Left hindlimb (tissue), 1 donor: ENCODE measurements around the gene DOHH.

Experiments used
- DNase-seq: peaks from one replicate; pipeline ENCODE4 v3.0.0-alpha.2; 2018

The DOHH gene

DNA sequence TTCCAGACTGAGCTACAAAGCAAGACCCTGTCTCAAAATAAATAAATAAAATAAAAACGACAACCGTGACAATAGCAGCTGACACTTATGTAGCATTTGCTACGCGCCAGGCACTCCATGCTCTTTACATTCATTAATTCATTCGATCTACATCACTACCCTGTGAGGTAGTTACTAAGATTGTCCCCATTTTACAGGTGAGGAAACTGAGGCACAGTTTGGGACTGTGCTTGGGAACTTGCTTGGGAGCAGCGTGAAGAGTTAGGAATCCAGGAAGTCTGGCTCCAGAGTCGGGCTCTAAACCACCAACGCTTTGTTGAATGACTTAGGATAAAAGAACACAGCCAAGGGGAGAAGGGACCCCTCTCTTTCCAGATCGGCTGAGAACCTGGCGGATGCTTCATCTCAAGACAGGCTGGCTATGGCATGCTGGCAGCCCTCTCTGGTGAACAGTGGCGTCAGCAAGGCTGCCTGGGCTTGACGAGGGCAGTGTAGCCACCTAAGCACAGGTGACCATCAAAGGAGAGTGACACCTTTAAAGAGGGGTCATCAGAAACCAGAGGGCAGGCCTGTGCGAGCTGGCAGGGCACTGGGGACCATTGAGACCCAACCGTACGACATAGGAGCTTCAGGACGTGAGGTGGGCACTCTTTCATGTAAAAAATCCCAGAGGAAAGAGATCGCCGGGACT lies 591 bp downstream of the DOHH start:
- DNase-seq, result no peak

DNA sequence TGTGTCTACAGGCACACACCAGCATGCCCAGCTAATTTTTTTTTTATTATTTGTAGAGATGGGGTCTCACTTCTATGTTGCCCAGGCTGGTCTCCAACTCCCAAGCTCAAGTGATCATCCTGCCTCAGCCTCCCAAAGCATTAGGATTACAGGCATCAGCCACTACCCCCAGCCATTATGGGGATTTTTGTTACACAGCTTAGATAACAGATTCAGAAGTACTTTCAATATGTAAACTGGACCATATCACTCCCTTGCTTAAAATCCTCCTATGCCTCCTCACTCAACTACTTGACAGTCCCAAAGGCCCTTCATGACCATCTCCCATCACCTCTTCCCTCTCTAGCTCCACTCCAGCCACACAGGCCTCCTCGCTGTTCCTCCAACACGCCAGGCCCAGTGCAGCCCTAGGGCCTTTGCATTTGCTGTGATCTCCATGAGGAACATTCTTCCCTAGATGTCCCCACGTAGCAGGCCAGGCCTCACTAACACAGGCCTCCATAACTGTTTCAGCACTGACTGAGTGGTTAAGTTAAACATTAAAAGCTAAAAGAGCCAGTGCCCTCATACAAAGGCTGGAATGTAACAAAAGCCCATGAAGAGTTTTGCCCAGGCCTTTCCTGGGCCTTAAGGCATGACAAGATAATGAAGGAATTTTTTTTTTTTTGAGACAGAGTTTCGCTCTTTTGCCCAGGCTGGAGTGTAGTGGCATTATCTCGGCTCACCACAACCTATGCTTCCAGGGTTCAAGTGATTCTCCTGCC lies 2.5 kb downstream of the DOHH start:
- no peak for DNase-seq

DNA sequence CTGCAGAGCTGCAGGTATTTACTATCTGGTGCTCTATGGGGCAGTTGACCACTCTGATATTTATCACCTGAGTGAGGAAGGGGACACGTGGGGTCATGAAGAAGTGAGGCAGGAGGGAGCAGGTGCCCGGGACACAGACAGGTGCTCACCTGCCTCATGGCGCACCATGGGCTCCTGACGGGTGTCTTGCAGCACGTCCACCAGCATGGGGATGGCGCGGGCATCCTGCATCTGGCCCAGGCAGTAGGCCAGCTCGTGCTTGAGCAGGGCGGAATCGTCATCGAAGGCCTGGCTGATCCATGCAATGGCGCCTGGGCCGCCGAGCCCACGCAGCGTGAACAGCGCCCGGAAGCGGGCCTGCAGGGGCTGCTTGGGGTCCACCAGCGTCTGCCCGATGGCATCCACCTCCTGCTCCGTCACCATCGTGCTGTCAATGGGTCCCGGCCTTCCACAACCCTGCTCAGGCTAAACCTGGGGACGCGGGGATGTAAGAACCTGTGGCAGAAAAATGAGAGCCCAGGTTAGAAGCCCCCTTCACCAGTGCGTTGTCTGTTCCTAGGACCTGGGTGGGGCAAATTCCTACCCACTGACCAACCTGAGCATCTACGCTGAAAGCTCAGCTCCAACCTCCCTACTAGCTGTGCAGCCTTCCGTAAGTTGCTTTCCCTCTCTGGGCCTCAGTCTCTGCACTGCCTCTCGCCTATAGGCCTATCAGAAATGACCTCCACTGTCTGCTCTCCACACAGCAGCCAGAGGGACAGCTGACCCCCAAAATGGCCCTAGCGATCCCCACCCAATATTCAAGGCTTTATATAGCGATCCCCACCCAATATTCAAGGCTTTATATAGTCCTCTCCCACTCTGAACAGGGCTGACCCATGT lies 3.8 kb downstream of the DOHH start:
- DNase-seq, result no peak

DNA sequence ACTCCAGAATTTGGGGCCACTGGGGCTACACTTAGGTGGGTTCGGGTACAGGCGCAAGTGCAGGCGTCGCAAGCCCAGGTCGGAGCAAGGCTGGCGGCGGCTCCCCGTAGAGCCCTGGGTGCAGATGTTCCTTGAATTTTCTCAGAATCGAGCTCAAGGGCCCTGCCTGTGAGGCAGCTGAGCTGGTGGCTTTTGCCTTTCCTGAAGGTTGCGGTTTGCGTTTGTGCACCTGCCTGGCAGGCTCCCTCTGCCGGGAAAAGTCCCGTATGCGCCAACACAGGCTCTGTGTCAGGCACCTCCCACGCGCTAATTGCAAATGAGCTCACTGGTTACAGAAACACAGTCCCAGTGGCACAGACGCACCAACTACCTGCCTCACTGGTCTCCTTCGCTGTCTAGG lies 5.9 kb downstream of the DOHH start:
- no peak for DNase-seq

DNA sequence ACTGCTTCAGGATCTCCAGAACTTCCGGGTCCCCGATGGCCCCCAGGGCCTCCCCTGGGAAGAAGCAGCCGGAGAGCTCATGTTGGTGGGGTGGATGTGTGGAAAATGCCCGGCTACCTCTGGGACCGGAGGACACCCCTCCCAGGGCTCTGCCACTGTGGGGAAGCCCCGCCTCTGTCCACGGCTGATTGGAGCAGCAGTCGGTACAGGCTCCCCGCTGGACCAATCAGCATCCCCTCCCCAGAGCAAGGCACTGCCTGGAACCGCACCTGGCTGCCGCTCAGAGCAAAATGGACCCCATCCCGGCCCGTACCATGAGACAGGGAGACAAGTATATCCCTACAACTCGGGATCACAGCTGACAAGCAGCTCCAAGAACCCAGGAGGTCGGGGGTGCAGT lies 6.4 kb downstream of the DOHH start:
- no peak for DNase-seq

DNA sequence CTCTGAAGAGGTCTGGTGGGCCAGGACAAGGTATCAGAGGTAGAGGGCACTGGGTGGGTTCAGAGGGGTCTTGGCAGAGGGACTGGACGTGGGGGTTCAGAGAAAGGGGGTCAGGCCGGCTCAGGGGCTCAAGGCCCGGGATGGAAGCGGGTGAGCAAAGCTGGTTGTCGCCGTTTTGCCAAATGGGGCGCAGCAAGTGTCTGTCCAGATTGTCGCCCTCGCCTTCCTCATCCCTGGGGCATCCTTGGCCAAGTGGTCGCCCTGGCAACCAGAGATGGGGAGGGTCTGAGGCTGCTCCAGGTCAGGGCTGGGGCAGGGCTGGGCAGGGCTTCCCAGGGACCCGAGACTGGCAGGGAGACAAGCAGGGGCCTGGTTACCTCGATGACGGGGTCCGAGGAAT lies 6.8 kb downstream of the DOHH start:
- DNase-seq, result no peak

DNA sequence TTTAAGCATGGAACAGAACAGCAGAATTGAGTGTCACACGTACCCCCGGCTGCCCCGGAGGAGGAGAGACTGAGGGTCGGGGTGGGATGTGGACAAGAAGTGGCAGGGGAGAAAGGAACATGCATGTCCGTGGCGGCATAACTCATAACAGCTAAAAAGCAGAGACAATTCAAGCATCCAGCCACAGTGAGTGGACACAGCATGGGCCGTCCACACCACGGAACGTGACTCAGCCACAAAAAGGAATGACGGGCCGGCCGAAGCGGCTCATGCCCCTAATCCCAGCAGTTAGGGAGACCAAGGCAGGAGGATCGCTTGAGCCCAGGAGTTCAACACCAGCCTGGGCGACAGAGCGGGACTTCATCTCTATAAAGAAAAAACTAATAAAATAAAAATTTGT lies 7.6 kb downstream of the DOHH start:
- no peak for DNase-seq

DNA sequence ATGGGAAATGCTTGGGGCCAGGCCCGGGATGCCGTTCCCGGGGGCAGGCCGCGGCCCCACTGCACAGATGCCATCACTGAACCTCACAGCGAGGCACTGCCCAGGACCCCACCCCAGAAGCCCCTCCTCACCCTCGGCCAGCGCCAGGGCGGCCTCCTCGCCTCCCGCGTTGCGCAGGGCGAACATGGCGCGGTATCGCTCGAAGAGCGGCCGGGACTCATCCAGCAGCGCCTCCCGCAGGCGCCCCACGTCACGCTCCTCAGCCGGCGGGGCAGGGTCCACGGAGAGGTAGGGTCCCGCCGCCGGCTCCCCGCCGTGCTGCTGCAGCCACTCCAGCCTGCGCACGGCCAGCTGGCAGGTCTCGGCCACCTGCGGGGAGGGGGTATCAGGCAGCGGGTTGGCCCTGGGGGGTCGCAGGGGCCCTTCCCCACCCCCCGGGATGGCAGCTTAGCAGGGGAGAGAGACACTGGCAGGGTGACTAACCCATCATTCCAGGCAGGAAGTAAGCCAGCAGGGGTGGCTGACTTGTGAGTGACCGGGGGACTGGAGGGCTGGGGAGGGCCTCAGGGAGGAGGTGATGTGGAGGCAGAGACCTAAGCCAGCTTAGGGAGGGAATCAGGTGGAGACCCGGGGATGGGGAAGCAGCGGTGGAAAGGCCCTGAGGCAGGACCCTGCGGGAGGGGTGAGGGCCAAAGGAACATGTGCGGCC lies 8.2 kb downstream of the DOHH start:
- DNase-seq, result no peak

DNA sequence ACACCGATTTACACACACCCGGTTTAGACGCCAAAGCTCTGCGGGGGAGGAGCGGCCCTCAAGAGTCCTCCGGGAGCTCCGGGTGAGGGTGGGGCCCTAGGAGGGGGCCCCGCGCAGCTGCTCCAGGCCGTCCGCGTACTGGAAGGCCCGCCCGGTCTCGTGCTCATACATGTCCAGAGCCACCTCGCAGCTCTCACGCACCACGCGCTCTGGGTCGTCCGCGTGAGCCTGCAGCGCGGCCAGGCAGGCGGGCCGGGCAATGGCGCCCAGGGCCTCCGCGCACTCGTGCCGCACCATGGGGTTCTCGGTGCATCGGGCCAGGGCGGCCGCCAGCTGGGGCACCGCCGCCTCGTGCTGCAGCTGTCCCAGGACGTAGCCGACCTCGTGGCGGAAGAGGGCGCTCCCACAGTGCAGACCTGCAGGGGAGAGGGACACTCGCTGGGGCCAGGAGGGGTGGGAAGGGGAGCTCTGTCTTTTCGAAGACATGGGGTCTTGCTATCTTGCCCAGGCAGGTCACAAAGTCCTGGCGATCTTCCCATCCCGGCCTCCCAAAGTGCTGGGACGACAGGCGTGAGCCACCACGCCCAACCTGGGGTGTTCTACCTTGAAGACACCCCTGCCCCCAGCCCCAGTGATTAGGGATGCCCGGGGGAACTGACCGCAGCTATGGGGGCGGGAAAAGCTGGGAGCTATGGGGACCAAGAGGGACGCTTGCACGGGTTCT lies 8.9 kb downstream of the DOHH start:
- no peak for DNase-seq

DNA sequence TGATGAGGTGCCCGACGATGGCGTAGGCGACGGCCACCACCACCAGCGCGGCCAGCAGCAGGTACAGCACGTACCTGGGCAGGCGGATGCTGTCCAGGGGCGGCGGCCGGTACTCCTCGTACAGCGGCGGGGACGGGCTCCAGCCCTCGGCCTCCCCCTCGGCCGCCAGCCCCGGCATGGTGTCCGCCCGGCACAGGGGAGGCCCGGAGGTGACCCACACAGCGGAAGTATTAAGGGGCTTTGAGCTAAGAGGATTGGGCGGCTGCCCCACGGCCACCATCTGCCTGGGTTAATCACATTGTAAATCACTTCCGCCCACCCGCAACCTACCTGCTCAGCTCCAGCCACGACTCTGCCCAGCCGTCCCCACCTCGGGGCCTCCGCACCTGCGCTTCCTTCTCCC lies 17.2 kb downstream of the DOHH start, which contains the start of gene SMIM44:
Gene SMIM44, minus strand, starts transcription at position 216 of the 403 bp plus-strand sequence. Its CDS starts 38 bp downstream, at position 178.
- DNase-seq, result no peak

DNA sequence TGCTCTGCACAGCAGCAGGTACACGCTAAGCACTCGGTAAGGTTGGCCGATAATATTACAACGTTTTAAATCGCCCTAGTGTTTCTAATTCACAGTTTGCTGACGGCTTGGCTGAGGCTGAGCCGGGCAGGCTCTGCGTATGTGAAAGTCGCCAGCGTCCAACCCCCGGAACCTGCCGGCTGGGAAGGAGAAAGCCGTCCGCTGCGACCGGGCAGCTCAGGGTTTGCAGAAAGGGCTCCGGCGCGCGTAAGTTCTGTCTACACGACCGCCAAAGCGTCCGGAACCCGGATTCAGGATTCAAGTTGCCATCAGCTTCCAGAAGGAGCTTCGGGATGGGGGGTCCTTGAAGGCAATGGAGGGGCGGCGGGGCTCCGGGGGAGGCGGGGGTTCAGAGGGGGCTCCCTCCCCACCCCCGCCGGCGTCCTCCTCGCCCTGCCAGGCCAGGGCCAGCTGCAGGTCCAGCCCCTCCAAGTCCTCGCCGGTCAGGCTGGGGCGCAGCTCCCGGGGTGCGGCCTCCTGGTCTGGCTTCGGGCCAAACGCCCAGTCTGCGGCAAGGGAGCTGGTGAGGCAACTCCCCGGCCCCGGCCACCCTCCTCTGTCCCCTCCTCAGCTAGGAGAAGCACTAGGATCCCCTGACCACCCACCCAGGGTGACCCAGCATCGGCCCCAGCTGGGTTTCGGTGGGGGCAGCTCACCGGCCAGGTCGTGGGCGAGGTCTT lies 17.8 kb downstream of the DOHH start:
- DNase-seq, result no peak

DNA sequence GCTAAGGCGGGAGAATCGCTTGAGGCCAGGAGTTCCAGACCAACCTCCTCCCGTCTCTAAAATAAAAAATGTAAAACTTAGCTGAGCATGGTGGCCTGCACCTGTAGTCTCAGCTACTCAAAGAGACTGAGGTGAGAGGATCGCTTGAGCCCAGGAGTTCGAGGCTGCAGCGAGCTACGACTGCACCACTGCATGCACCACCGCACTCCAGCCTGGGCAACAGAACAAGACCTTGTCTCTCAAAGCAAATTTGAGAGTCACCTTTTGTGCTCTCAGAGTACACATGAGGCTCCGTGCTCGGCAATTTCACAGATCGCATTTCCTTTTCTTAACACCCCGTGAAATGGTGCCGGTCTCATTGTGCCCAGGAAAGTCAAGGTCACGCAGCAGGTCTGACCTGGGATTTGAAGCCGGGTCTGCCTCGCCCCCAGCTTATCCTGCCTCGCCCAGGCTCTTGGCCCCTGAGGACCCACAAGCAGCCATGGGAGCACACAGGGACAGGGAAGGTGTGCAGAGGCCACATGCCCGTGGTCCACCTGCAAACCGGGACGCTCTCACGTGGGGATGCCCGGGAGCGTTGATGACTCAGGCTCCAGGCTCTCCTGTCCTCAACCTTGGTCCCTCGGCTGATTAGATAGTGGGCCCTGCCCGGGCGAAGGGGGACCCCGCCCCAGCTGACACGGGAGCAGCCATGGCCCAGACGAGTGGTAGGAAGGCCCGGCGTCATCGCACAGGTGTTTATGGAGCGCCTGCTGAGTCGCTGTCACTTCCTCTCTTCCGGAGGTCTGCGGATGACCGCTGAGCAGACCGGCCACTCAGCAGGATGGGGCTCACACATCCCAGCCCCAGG lies 19.0 kb downstream of the DOHH start:
- no peak for DNase-seq

DNA sequence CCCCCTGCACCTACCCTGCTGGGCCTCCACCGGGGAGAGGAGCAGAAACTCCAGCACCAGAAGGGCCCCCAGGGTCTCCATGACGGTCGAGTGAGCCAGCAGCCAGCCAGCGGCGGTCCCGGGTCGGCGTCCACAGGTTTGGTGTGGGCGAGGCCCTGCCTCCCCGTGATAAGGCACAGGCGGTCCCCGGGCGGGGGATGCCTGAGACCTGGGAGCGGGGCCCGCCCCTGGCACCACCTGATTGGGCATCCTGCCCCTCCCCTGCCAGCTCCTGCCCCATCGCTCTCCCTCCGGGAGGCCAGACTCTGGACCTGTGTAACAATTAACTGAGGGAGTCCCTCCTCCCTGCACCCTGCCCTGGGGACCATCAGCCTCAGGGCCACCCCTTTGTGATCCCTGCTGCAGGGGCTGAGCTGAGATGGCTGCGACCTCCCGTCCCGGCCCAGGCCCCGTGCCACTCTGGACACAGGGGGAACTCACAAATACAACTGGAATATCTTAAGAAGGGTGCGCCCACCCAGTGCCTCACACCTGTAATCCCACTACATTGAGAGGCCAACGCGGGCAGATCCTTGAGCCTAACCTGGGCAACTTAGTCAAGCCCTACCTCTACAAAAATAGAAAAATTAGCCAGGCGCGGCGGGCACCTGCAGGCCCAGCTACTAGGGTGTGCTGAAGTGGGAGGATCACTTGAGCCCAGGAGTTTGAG lies 19.9 kb downstream of the DOHH start, which contains the start of gene SMIM24:
Gene SMIM24, minus strand, starts transcription at position 143 of the 709 bp plus-strand sequence. Its CDS starts 62 bp downstream, at position 81.
- DNase-seq, result no peak

DNA sequence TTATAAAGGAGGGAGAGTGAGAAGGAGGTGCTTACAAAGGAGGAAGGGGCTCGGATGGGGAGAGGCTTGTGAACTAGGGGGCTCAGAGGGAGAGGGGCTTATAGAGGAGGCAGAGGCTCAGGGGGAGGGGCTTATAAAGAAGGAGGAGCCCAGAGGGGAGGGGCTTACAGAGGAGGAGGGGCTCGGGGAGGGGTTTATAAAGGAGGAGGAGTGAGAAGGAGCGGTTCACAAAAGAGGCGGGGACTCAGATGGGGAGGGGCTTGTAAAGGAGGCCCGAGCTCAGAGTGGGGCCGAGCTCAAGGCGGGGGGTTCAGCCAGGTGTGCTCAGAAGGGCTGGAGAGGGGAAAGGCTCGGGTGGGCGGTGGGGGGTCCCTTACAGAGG lies 20.6 kb downstream of the DOHH start:
- no peak for DNase-seq

DNA sequence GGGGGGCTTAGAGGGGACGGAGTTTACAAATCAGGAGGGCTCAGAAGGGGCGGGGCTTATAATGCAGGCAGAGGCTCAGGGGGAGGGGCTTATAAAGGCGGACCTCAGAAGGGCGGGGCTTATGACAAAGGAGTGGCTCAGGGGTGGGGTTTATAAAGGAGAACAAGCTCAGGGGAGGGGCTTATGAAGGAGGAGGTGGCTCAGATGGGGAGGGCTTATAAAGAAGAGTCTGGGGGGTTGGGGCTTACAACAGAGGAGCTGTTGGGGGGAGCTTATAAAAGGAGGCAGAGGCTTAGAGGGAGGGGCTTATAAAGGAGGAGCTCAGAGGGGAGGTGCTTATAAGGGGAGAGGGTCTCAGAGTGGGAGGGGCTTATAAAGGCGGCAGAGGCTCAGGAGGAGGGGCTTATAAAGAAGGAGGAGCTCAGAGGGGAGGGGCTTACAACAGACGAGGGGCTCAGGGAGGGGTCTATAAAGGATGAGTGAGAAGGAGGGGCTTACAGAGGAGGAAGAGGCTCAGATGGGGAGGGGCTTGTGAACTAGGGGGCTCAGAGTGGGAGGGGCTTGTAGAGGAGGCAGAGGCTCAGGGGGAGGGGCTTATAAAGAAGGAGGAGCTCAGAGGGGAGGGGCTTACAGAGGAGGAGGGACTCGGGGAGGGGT lies 21.2 kb downstream of the DOHH start:
- no peak for DNase-seq

DNA sequence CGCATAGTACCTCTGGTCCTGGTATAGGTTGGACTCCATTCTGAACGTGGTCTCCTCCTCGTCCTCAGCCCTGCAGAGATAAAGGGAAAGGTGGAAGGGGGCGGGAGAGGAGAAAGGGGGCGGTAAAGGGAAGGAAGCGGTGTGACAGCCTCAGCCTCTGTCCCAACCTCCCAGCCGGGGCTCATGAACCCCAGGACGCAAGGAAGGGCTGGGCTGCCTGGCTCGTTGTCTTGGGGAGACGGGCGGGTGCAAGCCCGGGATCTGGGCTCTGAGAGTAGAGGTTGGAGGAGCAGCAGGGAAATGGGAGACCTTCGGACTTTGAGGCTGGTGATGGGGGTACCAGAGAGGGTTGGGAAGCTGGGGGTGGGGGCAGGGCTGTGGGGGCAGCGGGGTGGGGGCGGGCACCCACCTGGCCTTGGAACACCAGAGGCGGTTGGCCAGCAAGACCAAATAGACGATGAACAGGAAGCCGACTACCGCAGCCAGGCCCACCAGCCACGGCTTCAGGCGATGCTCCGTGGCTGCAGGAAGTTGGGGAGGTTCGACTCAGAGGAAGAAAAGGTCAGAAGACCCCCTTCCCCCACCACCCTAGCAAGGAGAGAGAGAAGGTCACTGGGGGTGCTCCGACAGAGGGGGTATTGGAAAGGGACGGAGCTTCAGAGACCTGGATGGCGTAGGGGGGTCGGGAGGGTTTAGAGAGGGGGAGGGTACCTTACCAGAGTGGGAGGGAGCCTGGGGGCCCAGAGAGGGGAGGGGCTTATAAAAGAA lies 21.9 kb downstream of the DOHH start:
- DNase-seq, result no peak

DNA sequence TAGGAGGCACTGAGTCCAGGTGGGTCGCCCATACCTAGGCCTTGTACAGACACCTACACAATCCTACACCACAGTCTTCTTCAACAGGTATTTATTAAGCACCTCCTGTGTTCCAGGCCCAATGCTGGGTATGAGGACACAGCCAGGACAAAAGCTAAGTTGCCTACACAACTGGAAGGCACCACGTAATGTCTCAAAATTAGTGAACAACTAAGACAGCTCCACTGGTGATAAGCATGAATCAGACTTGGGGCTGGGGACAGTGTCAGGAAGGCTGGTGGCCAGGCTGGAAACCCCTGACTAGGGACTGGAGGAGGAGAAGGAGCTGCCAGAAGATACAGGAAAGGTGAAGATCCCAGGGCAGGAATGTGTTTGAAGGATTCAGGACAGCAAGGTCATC lies 22.5 kb downstream of the DOHH start:
- DNase-seq, result no peak

DNA sequence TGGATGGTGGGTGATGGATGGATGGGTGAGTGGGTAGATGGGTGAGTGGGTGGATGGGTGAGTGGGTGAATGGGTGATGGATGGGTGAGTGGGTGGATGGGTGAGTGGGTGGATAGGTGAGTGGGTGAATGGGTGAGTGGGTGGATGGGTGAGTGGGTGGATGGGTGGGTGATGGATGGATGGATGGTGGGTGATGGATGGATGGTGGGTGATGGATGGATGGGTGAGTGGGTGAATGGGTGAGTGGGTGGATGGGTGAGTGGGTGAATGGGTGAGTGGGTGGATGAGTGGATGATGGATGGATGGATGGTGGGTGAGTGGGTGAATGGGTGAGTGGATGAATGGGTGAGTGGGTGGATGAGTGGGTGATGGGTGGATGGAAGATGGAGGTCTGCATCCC lies 23.0 kb downstream of the DOHH start:
- no peak for DNase-seq
